Left cardiac atrium (tissue), 4 donors: ENCODE measurements around the gene GSTM5. TPM values are rescaled to one million over a fixed set of nuclear protein-coding genes. Genes with fewer than 3 reads are reported as not detected.
A peak's percentile ranks its signal among the peaks of the same experiment; 100 is the strongest.
"Not testable (repeated sequence)": the region's sequence is repeated elsewhere in the genome, so short reads cannot be mapped to it uniquely, and the experiment has no call there.

ENCODE experiments used
- ATAC-seq, 2 donors: fragments of 200-7000 bp; cut with Tn5 transposase; one replicate each; pipeline ENCODE4 v1.9.1; 2020; ENCODE audit warnings: mild to moderate bottlenecking in 2 of 2, moderate library complexity in 2 of 2
- DNase-seq: peaks from one replicate; pipeline ENCODE4 v3.0.0-alpha.2; 2020
- intact Hi-C, 2 donors: fragments of 100-400 bp; cut with DNase I; formaldehyde crosslinking; loops; one replicate each; pipeline versions ENCODE4 v1.14.1 to v1.15.1; 2022 to 2023
- total RNA-seq, 2 donors: library from RNA; stranded (reverse); fragmentation: NEBNext Ultra II Directional; extraction: Animal tissue kit (Norgen Biotek cat#: 25700); gene quantifications; one replicate each; pipeline ENCODE4 v1.2.1, GENCODE V29; 2021
- donor health status: DM: no; HTN: yes; CAD: no.
- donor health status: DM: no; HTN: yes; CAD: no; lungs with severe emphysema.
- donor health status: DM: yes; HTN: yes; CAD: no.
- donor health status: Dilated cardiomyopathy.

GSTM5 gene
- total RNA-seq, 2 donors from 2014 or later: 3.0 to 6.9 TPM

- intact Hi-C loops: no loop called here
- no peak for ATAC-seq
- no peak for DNase-seq
These were observed 20.3 kb upstream of the GSTM5 start for GRCh38 chr1:109691759-109692158.

- DNase-seq, intact Hi-C loops, ATAC-seq: not testable (repeated sequence)
These were observed 17.7 kb upstream of the GSTM5 start for GRCh38 chr1:109694400-109694799.

GRCh38 chr1:109695138-109695537 lies 16.9 kb upstream of the GSTM5 start:
- ATAC-seq, intact Hi-C loops, DNase-seq: not testable (repeated sequence)

GRCh38 chr1:109697066-109697465 lies 15.0 kb upstream of the GSTM5 start:
- no peak for ATAC-seq

GRCh38 chr1:109697861-109698260 lies 14.2 kb upstream of the GSTM5 start:
- DNase-seq, intact Hi-C loops, ATAC-seq: not testable (repeated sequence)

More at GRCh38 chr1:109697066-109697465, 15.0 kb upstream of the GSTM5 start:
- DNase-seq: no peak
- intact Hi-C loops: no loop called here

- DNase-seq, intact Hi-C loops, ATAC-seq: not testable (repeated sequence)
These were observed 9.1 kb upstream of the GSTM5 start for GRCh38 chr1:109702940-109703339.

- intact Hi-C loops: no loop called here
- DNase-seq (no peak), ATAC-seq (no peak)
These were observed 7.9 kb upstream of the GSTM5 start for GRCh38 chr1:109704173-109704572.

- ATAC-seq (no peak), DNase-seq (no peak)
- intact Hi-C loops: no loop called here
These were observed 6.6 kb upstream of the GSTM5 start for GRCh38 chr1:109705411-109705810.

GRCh38 chr1:109708949-109709348 lies 3.1 kb upstream of the GSTM5 start:
- DNase-seq, intact Hi-C loops, ATAC-seq: not testable (repeated sequence)

- ATAC-seq, intact Hi-C loops, DNase-seq: not testable (repeated sequence)
These were observed 2.2 kb upstream of the GSTM5 start for GRCh38 chr1:109709822-109710221.

- no peak for DNase-seq
- ATAC-seq: peak in 1 of 2 donors; percentile 25
- intact Hi-C loops: no loop called here
These were observed 342 bp downstream of the GSTM5 start for GRCh38 chr1:109712321-109712864.

- ATAC-seq (no peak), DNase-seq (no peak)
- intact Hi-C loops: no loop called here
These were observed 1.6 kb downstream of the GSTM5 start for GRCh38 chr1:109713636-109714035.

GRCh38 chr1:109714661-109715372 lies 2.8 kb downstream of the GSTM5 start:
- intact Hi-C loops: no loop called here
- DNase-seq: no peak
- no peak for ATAC-seq

- DNase-seq: no peak
- intact Hi-C loops: no loop called here
- ATAC-seq: peak in 1 of 2 donors; percentile 60
These were observed 4.1 kb downstream of the GSTM5 start for GRCh38 chr1:109716121-109716520.

- intact Hi-C loops: no loop called here
- ATAC-seq (peak; percentile 21 to 40), DNase-seq (no peak)
These were observed 4.6 kb downstream of the GSTM5 start for GRCh38 chr1:109716570-109717090.

GRCh38 chr1:109717729-109718128 lies 5.7 kb downstream of the GSTM5 start:
- DNase-seq (no peak), ATAC-seq (no peak)
- intact Hi-C loops: no loop called here

GRCh38 chr1:109718495-109718894 lies 6.4 kb downstream of the GSTM5 start:
- peak in 1 of 2 donors; percentile 32 for ATAC-seq
- intact Hi-C loops: no loop called here

GRCh38 chr1:109719337-109719837 lies 7.3 kb downstream of the GSTM5 start:
- intact Hi-C loops: no loop called here
- DNase-seq (no peak), ATAC-seq (no peak)

More at GRCh38 chr1:109718495-109718894, 6.4 kb downstream of the GSTM5 start:
- DNase-seq: no peak

GRCh38 chr1:109721042-109721441 lies 9.0 kb downstream of the GSTM5 start:
- DNase-seq: no peak
- intact Hi-C loops: loop anchor here in 1 of 2 donors (5.0 kb wide), 1 partner anchor 54 kb away; the partner anchor contains the start of gene GSTM2
- no peak for ATAC-seq

GRCh38 chr1:109721971-109722370 lies 9.9 kb downstream of the GSTM5 start:
- intact Hi-C loops: loop anchor here in 1 of 2 donors (5.0 kb wide), 1 partner anchor 55 kb away; the partner anchor contains the start of gene GSTM2
- DNase-seq (no peak), ATAC-seq (no peak)
